Stimulated activated CD4-positive, alpha-beta T cell treated with anti-CD3 and anti-CD28 coated beads, TNF-alpha, amount 100 ng/mL, for 24 hours (primary cell): Measurements from ENCODE around the gene TRIO.

ENCODE experiments used
- DNase-seq, 3 experiments: peaks; one replicate each; pipeline ENCODE4 v3.0.0-alpha.2; 2020; ENCODE audit warnings: low read depth in 3 of 3

The TRIO gene

DNA sequence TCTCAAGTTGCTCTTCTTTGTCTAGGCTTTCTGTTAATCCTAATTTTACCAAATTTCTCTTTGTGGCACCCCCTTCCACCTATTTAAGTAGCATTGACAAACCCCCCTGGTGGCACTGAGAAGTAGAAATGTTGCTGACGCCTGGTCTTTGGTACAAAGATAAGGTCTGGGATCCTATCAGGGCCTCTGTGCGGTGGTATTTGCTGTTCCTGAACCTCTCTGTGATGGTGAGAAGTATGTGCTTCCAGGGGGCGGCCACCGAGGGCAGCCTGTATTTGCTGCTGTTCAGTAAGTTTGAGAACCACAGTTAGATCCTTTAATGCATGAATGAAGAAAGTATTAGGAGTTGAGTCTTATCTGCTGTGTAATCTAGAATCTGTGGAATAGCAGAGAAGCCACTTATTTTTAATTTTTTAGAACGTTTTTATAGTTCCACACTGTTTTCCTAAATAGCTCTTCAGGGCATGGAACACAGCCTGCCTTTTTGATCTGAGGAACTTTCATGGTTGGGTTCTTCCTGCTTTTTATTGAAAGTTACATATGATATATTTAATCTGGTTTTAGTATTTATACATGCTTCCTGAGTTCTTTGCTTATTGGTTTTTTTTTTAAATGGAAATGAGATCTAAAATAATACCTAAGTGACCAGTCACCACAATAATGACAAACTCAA lies 124.2 kb downstream of the TRIO start:
- no peak for DNase-seq

GRCh38 chr5:14267991-14268708 lies 125.0 kb downstream of the TRIO start:
- DNase-seq, result no peak

GRCh38 chr5:14268738-14269137 lies 125.6 kb downstream of the TRIO start:
- no peak for DNase-seq

DNA sequence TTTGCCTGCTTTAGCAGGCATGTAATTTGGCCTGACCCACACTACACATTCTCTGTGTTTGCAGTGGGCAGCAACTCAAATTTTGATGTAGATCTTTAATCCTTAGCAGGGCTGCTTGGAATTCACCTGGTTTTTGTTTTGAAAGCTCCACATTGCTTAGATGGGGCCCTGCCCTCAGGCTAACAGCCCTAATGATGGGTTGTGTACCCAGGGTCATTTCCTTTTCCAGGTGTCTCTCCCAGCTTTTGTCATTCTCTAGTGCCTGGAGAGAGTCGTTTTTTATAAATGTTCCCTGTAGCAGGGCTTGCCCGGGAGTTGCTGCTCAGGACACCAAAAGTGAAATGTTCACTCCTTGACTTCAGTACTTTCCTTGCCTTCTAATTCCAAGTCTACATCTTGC lies 126.3 kb downstream of the TRIO start:
- DNase-seq, result no peak

DNA sequence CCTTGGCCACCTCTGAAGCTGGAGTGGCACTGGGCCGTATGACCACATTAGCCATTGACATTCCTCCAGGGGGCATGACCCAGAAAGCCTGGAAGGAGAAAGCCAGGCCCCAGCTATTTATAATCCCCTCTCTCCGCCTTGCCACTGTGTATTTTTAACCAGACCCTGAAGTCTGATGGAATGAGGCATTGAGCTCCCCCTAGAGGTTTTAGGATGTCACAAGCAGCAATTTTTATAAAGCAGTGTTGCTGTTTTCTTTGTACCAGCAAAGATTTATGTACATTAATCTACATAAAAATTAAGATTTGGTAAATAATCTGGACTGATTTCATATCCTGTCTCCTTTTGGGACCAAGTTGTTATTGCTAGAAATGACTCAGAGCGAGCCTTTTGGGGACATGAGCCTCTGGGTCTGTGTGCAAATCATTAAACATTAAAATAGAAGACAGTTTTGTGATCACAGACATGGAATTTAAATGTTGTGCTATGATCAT lies 127.1 kb downstream of the TRIO start:
- no peak for DNase-seq

DNA sequence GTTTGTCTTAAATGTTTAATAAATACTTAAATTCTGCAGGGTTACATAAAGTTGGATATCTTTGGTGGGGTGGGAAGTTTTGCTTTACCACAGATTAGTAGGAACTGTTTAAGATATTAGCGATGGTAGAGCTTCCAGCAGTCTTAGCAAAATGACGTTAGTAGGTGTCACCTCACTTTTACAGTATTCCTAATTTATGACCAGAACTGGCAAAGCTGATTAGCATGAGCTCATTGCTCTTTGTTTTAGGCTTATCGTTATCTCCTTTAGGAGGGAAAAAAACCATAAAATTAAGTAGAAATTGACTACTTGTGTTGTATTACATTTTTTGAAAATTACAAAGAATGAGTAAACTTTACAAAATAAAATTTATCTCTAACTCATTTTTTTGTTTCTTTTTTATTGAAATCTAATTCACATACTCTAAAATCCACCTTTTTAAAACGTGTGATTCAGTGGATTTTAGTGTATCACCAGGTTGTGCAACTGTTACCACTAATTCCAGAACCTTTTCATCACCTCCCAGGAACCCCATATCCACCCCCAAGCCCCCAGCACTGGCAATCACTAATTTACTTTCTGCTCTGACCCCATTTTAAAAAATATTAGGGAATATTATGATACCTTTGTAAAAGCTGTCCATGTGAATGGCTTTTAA lies 129.5 kb downstream of the TRIO start:
- no peak for DNase-seq

DNA sequence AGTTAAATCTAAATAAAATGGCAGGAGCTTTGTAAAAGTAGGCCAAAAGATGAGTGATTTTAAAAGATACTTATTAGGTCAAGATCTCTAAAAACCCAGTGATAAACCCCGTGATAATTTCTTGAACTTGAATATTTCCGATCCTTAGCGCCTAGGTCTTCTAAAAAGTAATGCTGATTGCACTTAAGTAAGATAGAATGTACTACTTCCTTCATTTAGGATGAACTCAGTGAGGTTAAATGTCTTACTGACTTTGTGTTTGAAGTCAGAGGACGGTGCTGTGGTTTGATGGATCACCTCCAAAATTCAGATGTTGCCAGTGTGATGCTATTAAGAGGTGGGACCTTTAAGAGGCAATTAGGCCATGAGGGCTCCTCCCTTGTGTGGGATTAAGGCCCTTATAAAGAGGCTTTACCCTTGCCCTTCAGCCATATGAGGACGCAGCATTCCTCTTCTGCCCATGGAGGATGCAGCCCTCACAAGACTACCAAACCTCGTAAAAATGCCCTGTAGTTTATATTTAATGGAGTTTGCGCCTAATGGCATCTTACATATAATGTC lies 130.1 kb downstream of the TRIO start:
- DNase-seq, result no peak

GRCh38 chr5:14276380-14276779 lies 133.2 kb downstream of the TRIO start:
- DNase-seq, result no peak

- DNase-seq, result no peak
Observed at GRCh38 chr5:14277385-14278320, 134.5 kb downstream of the TRIO start.

DNA sequence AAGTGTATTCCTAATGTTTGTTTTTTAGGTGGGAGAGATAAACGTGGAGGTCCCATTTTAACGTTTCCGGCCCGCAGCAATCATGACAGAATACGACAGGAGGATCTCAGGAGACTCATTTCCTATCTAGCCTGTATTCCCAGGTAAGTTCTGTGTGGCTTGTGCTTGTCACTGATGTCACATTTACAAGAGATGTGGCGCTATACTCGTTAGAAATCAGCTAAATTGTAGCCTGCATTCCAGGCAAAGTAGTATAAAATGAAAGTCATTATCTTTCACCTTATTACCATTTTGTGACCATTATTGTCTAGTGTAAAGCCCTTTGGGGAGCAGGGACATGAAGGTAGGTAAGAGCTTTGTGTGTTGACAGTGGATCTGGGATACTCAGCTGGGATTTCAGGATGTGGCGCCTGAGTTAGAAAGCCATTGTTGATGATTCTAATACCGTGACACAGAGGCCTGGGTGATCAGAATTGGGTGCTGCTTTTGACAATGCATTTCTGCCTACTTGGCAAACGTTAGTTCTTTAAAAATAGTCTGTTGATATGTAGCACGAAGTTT lies 137.2 kb downstream of the TRIO start:
- no peak for DNase-seq

- no peak for DNase-seq
Observed at GRCh38 chr5:14281746-14282181, 138.6 kb downstream of the TRIO start.

DNA sequence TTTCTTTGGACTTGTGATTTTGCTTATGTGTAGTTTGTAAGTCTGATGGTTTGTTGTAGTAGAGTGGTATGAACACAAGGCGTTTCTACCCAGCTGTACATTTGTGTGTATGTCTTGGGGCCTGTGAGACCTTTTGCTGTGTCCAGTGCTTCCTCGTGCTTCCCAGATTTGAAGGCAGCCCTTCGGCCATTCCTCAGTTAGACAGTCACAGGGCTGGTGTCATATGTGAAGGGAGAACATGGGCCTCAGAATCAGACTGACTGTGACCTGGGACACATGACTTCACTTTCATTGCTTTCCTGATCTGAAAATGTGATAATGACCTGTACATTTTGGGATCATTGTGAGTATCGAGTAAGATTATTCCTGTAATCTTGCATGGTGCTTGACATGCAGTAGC lies 140.0 kb downstream of the TRIO start:
- no peak for DNase-seq

- no peak for DNase-seq
Observed at GRCh38 chr5:14284392-14285148, 141.4 kb downstream of the TRIO start.

GRCh38 chr5:14286007-14286406 lies 142.9 kb downstream of the TRIO start:
- no peak for DNase-seq

GRCh38 chr5:14286574-14287421 lies 143.7 kb downstream of the TRIO start:
- no peak for DNase-seq

- no peak for DNase-seq
Observed at GRCh38 chr5:14292766-14293658, 149.9 kb downstream of the TRIO start.

GRCh38 chr5:14295610-14296009 lies 152.5 kb downstream of the TRIO start:
- no peak for DNase-seq
